SK-MEL-5 (cell line): Measurements from ENCODE around the gene CHKA. TPM values are rescaled to one million over a fixed set of nuclear protein-coding genes. Genes with fewer than 3 reads are reported as not detected.

ENCODE experiments used
- DNase-seq: peaks from one replicate; pipeline ENCODE4 v3.0.0-alpha.2; 2016; ENCODE audit warnings: low read depth, low spot score
- in situ Hi-C: cut with HindIII; loops from 2 replicates; pipeline ENCODE4 v1.10.0; 2016; ENCODE audit warnings: low sequenced_read_pairs, high pct_unique_total_duplicates, low pct_unique_long_range_greater_than_20kb
- total RNA-seq: library from RNA; depleted of rRNA; stranded (reverse); fragments of >200 nt; shearing (Covaris generic); gene quantifications from 2 replicates; pipeline ENCODE4 v1.2.3, GENCODE V29; 2014

The CHKA gene
- total RNA-seq, 1 experiment from 2014 or later = 62.2 TPM

- in situ Hi-C loops = no loop called here
- no peak for DNase-seq
Measured at GRCh38 chr11:68061508-68061907, 59.7 kb downstream of the CHKA start.

GRCh38 chr11:68057807-68058206 is 63.4 kb downstream of the CHKA start:
- no peak for DNase-seq
- in situ Hi-C loops = no loop called here

- DNase-seq = no peak
Measured at GRCh38 chr11:68056317-68057285, 64.6 kb downstream of the CHKA start.

GRCh38 chr11:68053981-68054812 is 67.0 kb downstream of the CHKA start:
- no peak for DNase-seq
- in situ Hi-C loops = no loop called here

More at GRCh38 chr11:68056317-68057285, 64.6 kb downstream of the CHKA start:
- in situ Hi-C loops = no loop called here

GRCh38 chr11:68053117-68053516 is 68.1 kb downstream of the CHKA start:
- in situ Hi-C loops = no loop called here
- DNase-seq = no peak

GRCh38 chr11:68052137-68052873 is 68.9 kb downstream of the CHKA start:
- DNase-seq = no peak

GRCh38 chr11:68051191-68052136 is 69.7 kb downstream of the CHKA start:
- DNase-seq = no peak
- in situ Hi-C loops = no loop called here

More at GRCh38 chr11:68052137-68052873, 68.9 kb downstream of the CHKA start:
- in situ Hi-C loops = no loop called here

- DNase-seq = no peak
- in situ Hi-C loops = no loop called here
Measured at GRCh38 chr11:68050371-68050841, 70.8 kb downstream of the CHKA start.

- no peak for DNase-seq
- in situ Hi-C loops = no loop called here
Measured at GRCh38 chr11:68049509-68050370, 71.4 kb downstream of the CHKA start.

GRCh38 chr11:68048681-68049508 is 72.3 kb downstream of the CHKA start:
- in situ Hi-C loops = no loop called here
- DNase-seq = no peak

GRCh38 chr11:68047437-68048290 is 73.5 kb downstream of the CHKA start:
- no peak for DNase-seq
- in situ Hi-C loops = no loop called here

- in situ Hi-C loops = no loop called here
- no peak for DNase-seq
Measured at GRCh38 chr11:68044898-68045351, 76.3 kb downstream of the CHKA start.

- no peak for DNase-seq
Measured at GRCh38 chr11:68044145-68044813, 76.9 kb downstream of the CHKA start.

More at GRCh38 chr11:68044145-68044813, 76.9 kb downstream of the CHKA start:
- in situ Hi-C loops = no loop called here
